GM18867 (cell line): Measurements from ENCODE around the gene SMC1B.
"Not testable (repeated sequence)": the region's sequence is repeated elsewhere in the genome, so short reads cannot be mapped to it uniquely, and the experiment has no call there.

Experiments used
- ATAC-seq: cut with Tn5 transposase; IDR thresholded peaks from one replicate; pipeline ENCODE4 v1.9.1; 2021; ENCODE audit warnings: mild to moderate bottlenecking, moderate library complexity; ENCODE audit not compliant: unreplicated experiment

The SMC1B gene

DNA sequence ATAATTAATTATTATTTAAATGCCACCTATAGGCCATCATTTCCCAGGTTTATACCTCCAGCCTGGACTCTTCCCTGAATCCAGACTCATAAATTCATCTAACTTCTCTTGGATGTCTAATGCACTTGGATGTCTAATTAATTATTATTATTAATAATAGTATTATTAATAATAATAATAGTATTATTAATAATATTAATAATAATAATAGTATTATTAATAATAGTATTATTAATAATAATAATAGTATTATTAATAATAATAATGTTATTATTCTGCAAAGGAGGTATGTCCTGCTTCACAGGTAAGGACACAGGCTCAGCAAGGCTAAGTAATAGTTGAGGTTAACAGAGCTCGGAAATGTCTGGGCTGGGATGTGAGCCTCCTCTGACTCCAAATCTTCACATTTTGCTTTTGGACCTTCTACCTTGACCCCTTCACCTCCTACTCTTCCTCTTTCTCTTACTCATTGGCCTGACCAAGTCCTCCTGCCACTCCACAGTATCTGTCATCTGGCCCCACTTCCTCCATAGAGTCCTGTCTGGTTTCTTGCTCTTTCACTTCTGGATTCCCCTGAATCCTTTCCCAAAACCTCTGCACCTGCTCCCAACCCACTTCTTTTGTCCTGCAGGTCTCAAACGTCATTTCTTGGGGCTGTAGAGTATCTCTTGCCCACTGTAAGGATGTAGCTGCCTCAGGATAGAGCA lies 8.1 kb upstream of the SMC1B start:
- ATAC-seq: no peak

- no peak for ATAC-seq
Measured at GRCh38 chr22:45420539-45420938, 7.1 kb upstream of the SMC1B start.

DNA sequence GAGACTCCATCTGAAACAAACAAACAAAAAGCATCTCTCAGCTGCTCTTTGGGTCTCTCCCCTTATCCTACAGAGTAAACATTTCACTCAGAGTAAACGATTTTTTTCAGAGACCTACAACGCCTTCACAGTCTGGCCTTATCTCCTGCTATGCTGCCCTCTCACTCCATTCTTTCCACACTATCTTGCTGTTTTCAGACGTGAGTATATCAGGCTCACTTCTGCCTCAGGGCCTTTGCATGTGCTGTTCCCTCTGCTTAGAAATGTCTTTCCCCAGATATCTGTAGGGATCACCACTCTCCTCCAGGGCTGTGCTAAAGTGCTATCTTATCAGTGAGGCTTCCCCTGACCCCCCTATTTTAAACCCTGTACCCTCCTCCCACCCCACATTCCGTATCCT lies 6.6 kb upstream of the SMC1B start:
- ATAC-seq: no peak

DNA sequence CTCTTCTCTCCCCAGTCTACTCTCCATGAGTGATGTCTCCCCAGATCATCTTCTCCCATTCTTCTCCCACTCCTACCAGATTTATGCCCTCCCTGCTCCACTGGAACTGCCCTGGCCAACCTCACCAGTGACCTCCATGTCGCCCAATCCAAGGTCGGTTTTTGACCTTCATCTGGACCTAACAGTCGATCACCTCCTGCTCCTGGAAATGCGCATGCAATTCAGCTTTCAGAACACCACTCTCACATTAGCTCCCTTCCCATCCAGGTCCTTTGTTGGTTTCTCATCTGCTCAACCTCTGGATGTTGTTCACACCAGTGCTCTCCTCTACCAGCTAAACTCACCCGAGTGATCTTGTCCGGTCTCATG lies 5.4 kb upstream of the SMC1B start:
- no peak for ATAC-seq

GRCh38 chr22:45418056-45418769 lies 4.8 kb upstream of the SMC1B start:
- no peak for ATAC-seq

GRCh38 chr22:45413013-45413367 lies 409 bp downstream of the SMC1B start:
- ATAC-seq: no peak

- no peak for ATAC-seq
Measured at GRCh38 chr22:45407793-45408192, 5.6 kb downstream of the SMC1B start.

DNA sequence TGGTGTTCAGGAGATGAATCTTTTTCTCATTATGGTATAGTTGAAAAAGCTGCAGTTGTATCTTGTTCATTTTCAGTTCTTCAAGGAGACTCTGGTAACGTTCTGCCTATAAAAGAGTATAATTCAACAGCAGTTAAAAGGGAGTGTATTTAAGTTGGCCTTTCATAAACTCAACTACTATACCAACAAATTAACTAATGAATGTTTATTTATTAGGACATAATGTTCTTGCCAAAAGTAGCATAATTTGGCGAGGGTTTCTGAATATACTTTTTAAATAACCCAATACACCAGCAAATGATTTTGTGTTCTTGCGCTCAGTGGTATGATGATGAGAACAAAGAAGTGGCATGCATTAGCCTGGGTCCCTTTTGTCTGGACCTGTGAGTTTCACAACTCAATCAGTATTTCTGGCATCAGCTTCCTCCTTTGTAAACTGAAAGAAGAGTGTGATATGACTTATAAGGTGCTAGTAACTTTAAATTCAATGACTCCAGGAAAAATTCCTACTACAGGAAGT lies 10.9 kb downstream of the SMC1B start:
- ATAC-seq: no peak

- ATAC-seq: no peak
Measured at GRCh38 chr22:45399712-45400445, 13.5 kb downstream of the SMC1B start.

- ATAC-seq: no peak
Measured at GRCh38 chr22:45398214-45398613, 15.2 kb downstream of the SMC1B start.

DNA sequence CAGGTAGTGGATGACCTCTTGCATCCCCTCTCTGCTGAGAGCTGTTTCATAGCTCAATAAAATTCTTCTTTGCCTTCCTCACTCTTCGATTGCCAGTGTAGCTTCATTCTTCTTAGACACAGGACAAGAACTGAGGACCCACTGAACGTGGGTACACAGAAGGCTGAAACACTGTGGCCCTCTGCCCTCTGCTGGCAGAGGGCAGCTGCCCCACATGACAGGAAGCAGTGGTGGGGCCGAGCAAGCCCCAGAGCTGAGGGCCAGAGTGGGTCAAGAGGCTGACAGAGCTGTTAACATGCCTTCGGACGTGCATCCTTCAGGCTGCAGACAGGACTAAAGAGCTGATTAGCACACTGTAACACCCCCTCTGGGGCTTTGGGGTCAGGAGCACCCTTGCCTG lies 15.6 kb downstream of the SMC1B start:
- no peak for ATAC-seq

DNA sequence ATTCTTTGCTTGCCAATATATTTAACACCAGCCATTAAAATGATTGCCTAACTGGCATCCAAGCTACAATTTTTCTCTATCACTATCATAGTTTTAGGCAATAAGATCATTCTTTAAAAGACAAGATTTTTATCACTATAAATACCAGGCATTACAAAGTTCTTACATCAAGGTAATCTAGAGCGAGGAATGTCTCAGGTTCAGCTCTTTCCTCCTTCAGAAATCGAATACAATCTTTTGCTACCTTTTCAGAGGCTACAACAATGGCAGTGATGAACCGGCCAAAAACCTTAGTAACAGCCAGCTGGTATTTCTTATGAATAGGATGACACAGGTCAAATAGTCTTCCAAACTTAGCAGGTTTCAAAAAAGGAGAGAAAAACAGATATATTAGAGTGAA lies 23.9 kb downstream of the SMC1B start:
- no peak for ATAC-seq

DNA sequence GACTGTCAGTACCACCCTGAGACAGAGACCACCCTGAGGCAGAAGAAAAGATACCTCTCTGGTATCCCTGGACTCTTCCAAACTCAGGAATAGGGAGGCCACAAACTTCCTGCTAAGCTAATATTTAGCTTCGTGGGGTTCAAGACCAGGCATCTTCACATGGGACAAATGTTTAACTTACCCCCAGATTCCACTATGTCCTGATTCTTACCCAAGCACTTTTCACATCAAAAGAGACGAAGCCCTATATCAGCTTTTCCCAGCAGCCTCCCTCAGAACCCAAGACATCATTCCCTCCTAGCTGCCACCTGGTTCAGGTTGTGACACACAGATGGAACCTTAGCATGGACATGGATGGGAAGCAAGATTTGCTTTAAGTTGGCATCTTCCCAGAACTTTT lies 32.1 kb downstream of the SMC1B start:
- no peak for ATAC-seq

- no peak for ATAC-seq
Measured at GRCh38 chr22:45376703-45377102, 36.7 kb downstream of the SMC1B start.

- no peak for ATAC-seq
Measured at GRCh38 chr22:45376009-45376408, 37.4 kb downstream of the SMC1B start.

- not testable (repeated sequence) for ATAC-seq
Measured at GRCh38 chr22:45373592-45373991, 39.8 kb downstream of the SMC1B start.

- ATAC-seq: no peak
Measured at GRCh38 chr22:45366713-45367112, 46.7 kb downstream of the SMC1B start.

DNA sequence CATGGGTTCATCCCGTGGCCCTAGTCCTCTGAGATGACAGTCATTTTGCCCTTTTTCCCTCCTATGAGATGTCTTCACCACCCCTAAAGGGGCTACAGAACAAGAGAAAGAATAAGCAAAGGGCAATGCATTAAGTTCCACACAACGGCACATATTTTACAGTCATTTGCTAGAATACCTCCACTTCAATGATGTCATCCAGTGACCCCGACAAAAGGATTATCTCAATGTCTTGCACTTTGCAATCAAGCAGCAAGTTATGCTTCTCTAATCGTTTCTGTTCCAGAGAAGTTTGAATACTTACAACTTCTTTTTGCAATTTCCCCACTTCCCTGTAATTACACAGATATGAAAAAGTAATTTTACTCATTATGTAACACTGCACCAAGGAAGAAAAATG lies 53.8 kb downstream of the SMC1B start:
- ATAC-seq: no peak

- ATAC-seq: no peak
Measured at GRCh38 chr22:45358127-45358526, 55.3 kb downstream of the SMC1B start.

DNA sequence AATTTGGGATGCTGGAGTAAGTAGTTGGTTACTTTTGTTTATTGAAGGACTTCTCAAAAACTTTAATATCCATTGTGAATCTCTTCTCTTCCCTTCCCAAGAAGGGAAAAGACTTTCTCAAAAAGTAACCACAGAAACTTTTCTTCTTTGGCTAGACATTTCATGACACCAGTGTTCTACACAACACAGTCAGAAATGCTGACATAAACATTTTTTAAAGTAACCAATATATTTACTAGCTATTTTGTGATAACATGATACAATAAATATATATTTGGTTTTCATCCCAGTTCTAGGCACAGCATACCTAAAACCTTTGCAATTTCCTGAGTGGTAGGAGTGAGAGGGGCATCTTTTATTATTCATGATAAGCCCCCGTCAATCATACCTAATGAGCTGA lies 55.9 kb downstream of the SMC1B start:
- no peak for ATAC-seq

DNA sequence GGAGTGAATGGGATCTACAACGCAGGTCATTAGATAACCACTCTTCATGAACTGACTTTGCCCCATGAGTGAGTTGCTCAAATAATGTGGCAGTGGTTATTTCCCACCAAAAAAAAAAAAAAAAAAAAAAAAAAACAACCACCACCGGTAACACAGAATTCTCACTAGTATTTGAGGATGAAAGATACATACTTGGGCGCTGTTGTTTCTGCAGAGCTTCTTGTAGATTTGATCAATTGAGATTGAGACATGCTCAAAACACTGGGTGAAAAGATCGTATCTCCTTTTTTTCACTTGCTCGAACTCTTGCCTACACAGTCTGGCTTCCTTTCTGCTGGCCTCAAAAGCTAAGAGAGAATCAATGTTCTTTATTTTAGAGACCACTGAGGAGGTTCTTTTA lies 59.6 kb downstream of the SMC1B start:
- ATAC-seq: no peak

- ATAC-seq: not testable (repeated sequence)
Measured at GRCh38 chr22:45352757-45353156, 60.6 kb downstream of the SMC1B start.
